C4-2B (cell line): ENCODE measurements around the gene CDK8.

Experiments
- H3K27ac ChIP-seq: fragments of 450-650 bp; 2 replicates; pipeline ENCODE4 v1.5.1; 2017
- ZFX ChIP-seq: fragments of 450-650 bp; IDR thresholded peaks from 2 replicates; pipeline ENCODE4 v1.6.1; 2017
- TF ChIP-seq, protein P1 (sequence below): fragments of 450-650 bp; conservative IDR thresholded peaks from 2 replicates; pipeline ENCODE4 v1.5.1; 2017; ENCODE audit warnings: mild to moderate bottlenecking

Gene CDK8

DNA sequence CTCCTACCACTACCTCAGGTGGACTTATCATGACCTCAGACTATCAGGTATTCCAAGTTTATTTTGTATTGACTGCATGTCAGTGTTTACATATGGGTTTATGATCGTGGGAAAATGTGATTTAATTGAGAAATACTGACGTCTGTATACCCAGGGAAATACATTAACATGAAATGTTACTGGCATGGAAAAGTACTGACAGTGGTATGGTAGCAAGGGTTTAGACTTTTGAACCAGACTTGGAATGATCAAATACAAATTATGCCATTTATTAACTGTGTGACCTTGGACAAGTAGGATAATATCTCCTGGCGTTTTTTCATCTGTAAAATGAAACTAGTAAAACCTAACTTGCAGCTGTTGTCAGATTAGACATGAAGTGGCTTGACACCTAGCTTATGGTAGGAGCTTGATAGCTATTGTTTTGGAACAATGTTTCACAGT is 147.7 kb downstream of the CDK8 start:
- TF ChIP-seq, protein P1, sequence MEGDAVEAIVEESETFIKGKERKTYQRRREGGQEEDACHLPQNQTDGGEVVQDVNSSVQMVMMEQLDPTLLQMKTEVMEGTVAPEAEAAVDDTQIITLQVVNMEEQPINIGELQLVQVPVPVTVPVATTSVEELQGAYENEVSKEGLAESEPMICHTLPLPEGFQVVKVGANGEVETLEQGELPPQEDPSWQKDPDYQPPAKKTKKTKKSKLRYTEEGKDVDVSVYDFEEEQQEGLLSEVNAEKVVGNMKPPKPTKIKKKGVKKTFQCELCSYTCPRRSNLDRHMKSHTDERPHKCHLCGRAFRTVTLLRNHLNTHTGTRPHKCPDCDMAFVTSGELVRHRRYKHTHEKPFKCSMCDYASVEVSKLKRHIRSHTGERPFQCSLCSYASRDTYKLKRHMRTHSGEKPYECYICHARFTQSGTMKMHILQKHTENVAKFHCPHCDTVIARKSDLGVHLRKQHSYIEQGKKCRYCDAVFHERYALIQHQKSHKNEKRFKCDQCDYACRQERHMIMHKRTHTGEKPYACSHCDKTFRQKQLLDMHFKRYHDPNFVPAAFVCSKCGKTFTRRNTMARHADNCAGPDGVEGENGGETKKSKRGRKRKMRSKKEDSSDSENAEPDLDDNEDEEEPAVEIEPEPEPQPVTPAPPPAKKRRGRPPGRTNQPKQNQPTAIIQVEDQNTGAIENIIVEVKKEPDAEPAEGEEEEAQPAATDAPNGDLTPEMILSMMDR: no peak
- no peak for TF ChIP-seq ZFX
- H3K27ac ChIP-seq: no peak overlapping the region

- H3K27ac ChIP-seq: no peak overlapping the region
- TF ChIP-seq, protein P1: no peak
- TF ChIP-seq ZFX: no peak
These were observed 152.9 kb downstream of the CDK8 start for GRCh38 chr13:26406791-26407190.

GRCh38 chr13:26411206-26411605 is 157.3 kb downstream of the CDK8 start:
- TF ChIP-seq, protein P1: no peak
- no peak for TF ChIP-seq ZFX
- H3K27ac ChIP-seq: no peak overlapping the region

GRCh38 chr13:26412263-26412662 is 158.3 kb downstream of the CDK8 start:
- no peak overlapping the region for H3K27ac ChIP-seq
- no peak for TF ChIP-seq ZFX
- TF ChIP-seq, protein P1: no peak

GRCh38 chr13:26412936-26413716 is 159.2 kb downstream of the CDK8 start:
- H3K27ac ChIP-seq: no peak overlapping the region
- no peak for TF ChIP-seq ZFX
- TF ChIP-seq, protein P1: no peak

- TF ChIP-seq, protein P1: no peak
- no peak for TF ChIP-seq ZFX
- no peak overlapping the region for H3K27ac ChIP-seq
These were observed 166.5 kb downstream of the CDK8 start for GRCh38 chr13:26420282-26420960.

GRCh38 chr13:26422036-26422435 is 168.1 kb downstream of the CDK8 start:
- no peak for TF ChIP-seq ZFX
- TF ChIP-seq, protein P1: no peak
- H3K27ac ChIP-seq: no peak overlapping the region
